ENCODE results near the gene MEIS3. TPM values are rescaled to one million over a fixed set of nuclear protein-coding genes. Genes with fewer than 3 reads are reported as not detected.

The MEIS3 gene
- total and polyA plus RNA-seq, 9 of the 15 experiments (the other 6 are each of a cell fraction or from before 2014, with no cell fraction given): 0.06 to 0.80 (median 0.25) TPM; not detected in 1

DNA sequence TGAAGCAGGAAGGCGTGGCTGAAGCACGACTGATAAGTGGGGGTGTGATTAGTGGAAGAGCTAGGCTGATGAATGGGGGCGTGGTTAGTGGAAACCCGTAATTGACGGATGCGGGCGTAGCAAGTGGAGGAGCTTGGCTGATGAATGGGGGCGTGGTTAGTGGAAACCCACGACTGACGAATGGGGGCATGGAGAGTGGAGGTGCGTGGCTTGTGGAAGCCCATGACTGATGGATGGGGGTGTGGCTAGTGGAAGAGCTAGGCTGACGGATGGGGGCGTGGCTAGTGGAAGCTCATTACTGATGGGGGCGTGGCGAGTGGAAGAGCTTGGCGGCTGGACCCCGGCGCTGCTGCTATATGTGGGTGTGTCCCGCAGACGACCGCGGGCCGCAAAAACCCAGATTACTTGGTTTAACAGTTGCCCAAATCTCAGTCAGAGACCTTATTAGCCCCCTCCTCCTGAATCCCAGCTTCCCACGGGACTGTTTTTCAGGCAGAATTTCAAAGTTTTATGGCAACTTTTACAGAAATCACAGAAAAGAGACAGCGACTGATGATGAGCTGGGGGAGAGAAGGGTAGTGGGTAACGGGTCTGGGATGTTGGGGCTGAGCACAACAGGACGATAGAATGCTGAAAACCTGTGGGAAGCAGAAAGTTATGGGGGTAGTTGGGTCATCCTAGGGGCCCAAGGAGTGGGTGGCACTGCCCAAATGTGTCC, 9.0 kb upstream of the MEIS3 start (continued):
- TF ChIP-seq, protein P1, sequence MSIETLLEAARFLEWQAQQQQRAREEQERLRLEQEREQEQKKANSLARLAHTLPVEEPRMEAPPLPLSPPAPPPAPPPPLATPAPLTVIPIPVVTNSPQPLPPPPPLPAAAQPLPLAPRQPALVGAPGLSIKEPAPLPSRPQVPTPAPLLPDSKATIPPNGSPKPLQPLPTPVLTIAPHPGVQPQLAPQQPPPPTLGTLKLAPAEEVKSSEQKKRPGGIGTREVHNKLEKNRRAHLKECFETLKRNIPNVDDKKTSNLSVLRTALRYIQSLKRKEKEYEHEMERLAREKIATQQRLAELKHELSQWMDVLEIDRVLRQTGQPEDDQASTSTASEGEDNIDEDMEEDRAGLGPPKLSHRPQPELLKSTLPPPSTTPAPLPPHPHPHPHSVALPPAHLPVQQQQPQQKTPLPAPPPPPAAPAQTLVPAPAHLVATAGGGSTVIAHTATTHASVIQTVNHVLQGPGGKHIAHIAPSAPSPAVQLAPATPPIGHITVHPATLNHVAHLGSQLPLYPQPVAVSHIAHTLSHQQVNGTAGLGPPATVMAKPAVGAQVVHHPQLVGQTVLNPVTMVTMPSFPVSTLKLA (conservative IDR thresholded peaks at IDR 0.05): peak in 1 of 2 experiments; percentile 78; a peak in 3 of 4 replicates
- TF ChIP-seq ZNF232 (CRISPR knock-in tag; IDR thresholded peaks at IDR 0.05) (no peak), NR2F6 (CRISPR knock-in tag; IDR thresholded peaks at IDR 0.05) (no peak), ZNF217 (CRISPR knock-in tag; IDR thresholded peaks at IDR 0.05) (no peak), NFYB (IDR thresholded peaks at IDR 0.05; ENCODE audit: extremely low read depth, insufficient read length) (peak; percentile 56)
- TF ChIP-seq, protein P2, sequence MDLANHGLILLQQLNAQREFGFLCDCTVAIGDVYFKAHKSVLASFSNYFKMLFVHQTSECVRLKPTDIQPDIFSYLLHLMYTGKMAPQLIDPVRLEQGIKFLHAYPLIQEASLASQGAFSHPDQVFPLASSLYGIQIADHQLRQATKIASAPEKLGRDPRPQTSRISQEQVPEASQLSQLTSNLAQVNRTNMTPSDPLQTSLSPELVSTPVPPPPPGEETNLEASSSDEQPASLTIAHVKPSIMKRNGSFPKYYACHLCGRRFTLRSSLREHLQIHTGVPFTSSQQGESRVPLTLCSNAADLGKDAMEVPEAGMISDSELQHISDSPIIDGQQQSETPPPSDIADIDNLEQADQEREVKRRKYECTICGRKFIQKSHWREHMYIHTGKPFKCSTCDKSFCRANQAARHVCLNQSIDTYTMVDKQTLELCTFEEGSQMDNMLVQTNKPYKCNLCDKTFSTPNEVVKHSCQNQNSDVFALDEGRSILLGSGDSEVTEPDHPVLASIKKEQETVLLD (IDR thresholded peaks at IDR 0.05): peak; percentile 81; the same call in 1 of the 2 replicates
